HCT116 (cell line): Measurements from ENCODE around the gene PILRA. TPM values are rescaled to one million over a fixed set of nuclear protein-coding genes. Genes with fewer than 3 reads are reported as not detected.

Experiments used
- ATAC-seq: fragments of 200-7000 bp; cut with Tn5 transposase; 2 replicates; pipeline ENCODE4 v1.9.1; 2020; ENCODE audit warnings: mild to moderate bottlenecking, moderate library complexity
- BruUV-seq: library from RNA; stranded (reverse); fragments of 400-500 nt; replicated peaks from 2 replicates; lab custom pipeline; 2021; lab: Mats Ljungman, UMichigan
- CTCF ChIA-PET: fragments of 300-600 bp; sonication (Branson Sonifier 250); formaldehyde crosslinking; loops from one replicate; lab custom pipeline; 2021; ENCODE audit warnings: antibody characterized with exemption; lab: Charles Lee
- POLR2A ChIA-PET: fragments of 300-600, 350-600 bp; sonication (Branson Sonifier 250); formaldehyde crosslinking; loops from one replicate; lab custom pipeline; 2021; ENCODE audit warnings: antibody characterized with exemption; lab: Charles Lee
- RAD21 ChIA-PET, 2 experiments: fragments of 300-600 bp; sonication (Branson Sonifier 250); formaldehyde crosslinking; loops; one replicate each; lab custom pipeline; 2023; ENCODE audit warnings: low total read pairs in 2 of 2; ENCODE audit not compliant: uncharacterized antibody in 2 of 2, unreplicated experiment in 2 of 2, low non-redundant PET in 1 of 2; lab: Charles Lee
- DNase-seq: peaks from one replicate; pipeline ENCODE4 v3.0.0-alpha.2; 2010; ENCODE audit warnings: low read depth, low spot score
- H2AFZ ChIP-seq: fragments of 200-600 bp; shearing (Covaris generic), sonication (generic); 2 replicates; pipeline ENCODE4 v1.6.1; 2017; ENCODE audit warnings: low read depth, mixed run types, mixed read lengths, antibody characterized with exemption, low read length; ENCODE audit not compliant: poor library complexity, severe bottlenecking
- H3K27ac ChIP-seq: 2 replicates; pipeline ENCODE4 v1.5.1; 2012; ENCODE audit warnings: low read depth, low read length
- H3K27me3 ChIP-seq: fragments of 200-600 bp; sonication (generic); 2 replicates; pipeline ENCODE4 v1.6.1; 2016; ENCODE audit warnings: mixed run types, low read length, mixed read lengths; ENCODE audit not compliant: insufficient read depth
- H3K36me3 ChIP-seq, 2 experiments: fragments of 200-500 bp in 1 of 2; fragments of 200-600 bp in 1 of 2; sonication (Bioruptor generic) in 1 of 2; sonication (generic) in 1 of 2; 2 replicates each; pipeline versions ENCODE4 v1.5.1 to v1.6.1; 2014 to 2016; ENCODE audit warnings: low read length in 2 of 2, inconsistent platforms in 1 of 2, mixed read lengths in 1 of 2, mixed run types in 1 of 2; ENCODE audit not compliant: insufficient read depth in 2 of 2, control insufficient read depth in 1 of 2
- H3K4me1 ChIP-seq, 2 experiments: fragments of 200-600 bp in 1 of 2; sonication (generic) in 1 of 2; 2 replicates each; pipeline versions ENCODE4 v1.5.1 to v1.6.1; 2012 to 2017; ENCODE audit warnings: low read length in 2 of 2, inconsistent platforms in 1 of 2, mild to moderate bottlenecking in 1 of 2, mixed read lengths in 1 of 2, mixed run types in 1 of 2, moderate library complexity in 1 of 2; ENCODE audit not compliant: insufficient read depth in 2 of 2, control insufficient read depth in 1 of 2
- H3K4me2 ChIP-seq: fragments of 200-600 bp; sonication (generic); 2 replicates; pipeline ENCODE4 v1.6.1; 2017; ENCODE audit warnings: mixed run types, low read length, mixed read lengths
- H3K4me3 ChIP-seq, 2 experiments: fragments of 200-600 bp in 1 of 2; sonication (generic) in 1 of 2; replicated peaks in 1 of 2; 2 replicates each; pipeline ENCODE4 v1.5.1; 2011 to 2016; ENCODE audit warnings: low read length in 2 of 2, control low read depth in 1 of 2, low read depth in 1 of 2, mild to moderate bottlenecking in 1 of 2, mixed read lengths in 1 of 2, mixed run types in 1 of 2
- H3K79me2 ChIP-seq: fragments of 200-600 bp; sonication (generic); 2 replicates; pipeline ENCODE4 v1.6.1; 2017; ENCODE audit warnings: mild to moderate bottlenecking, mixed run types, low read length, moderate library complexity, mixed read lengths; ENCODE audit not compliant: insufficient read depth
- H3K9ac ChIP-seq: fragments of 200-600 bp; sonication (generic); 2 replicates; pipeline ENCODE4 v1.6.1; 2016; ENCODE audit warnings: low read length, mixed read lengths
- H3K9me2 ChIP-seq: fragments of 200-600 bp; sonication (generic), shearing (Covaris generic); 2 replicates; pipeline ENCODE4 v1.6.1; 2017; ENCODE audit warnings: mixed run types, mild to moderate bottlenecking, moderate library complexity; ENCODE audit not compliant: insufficient read depth
- H3K9me3 ChIP-seq, 2 experiments: fragments of 200-500 bp in 1 of 2; fragments of 200-600 bp in 1 of 2; sonication (Bioruptor generic) in 1 of 2; sonication (generic) in 1 of 2; 2 replicates each; pipeline ENCODE4 v1.6.1; 2014 to 2017; ENCODE audit warnings: low read length in 2 of 2, mixed read lengths in 2 of 2, inconsistent platforms in 1 of 2, low read depth in 1 of 2, mild to moderate bottlenecking in 1 of 2, mixed run types in 1 of 2, moderate library complexity in 1 of 2; ENCODE audit not compliant: control insufficient read depth in 1 of 2, insufficient read depth in 1 of 2
- H4K20me1 ChIP-seq: fragments of 200-600 bp; sonication (generic), shearing (Covaris generic); 2 replicates; pipeline ENCODE4 v1.6.1; 2017; ENCODE audit warnings: mixed run types, mild to moderate bottlenecking, moderate library complexity; ENCODE audit not compliant: insufficient read depth
- CBX3 ChIP-seq: IDR thresholded peaks from 2 replicates; pipeline ENCODE4 v1.6.1; 2012; ENCODE audit warnings: low read depth
- ELF1 ChIP-seq: IDR thresholded peaks from 2 replicates; pipeline ENCODE4 v1.6.1; 2012; ENCODE audit warnings: low read depth, borderline replicate concordance
- EZH2 ChIP-seq: fragments of 200-600 bp; sonication (generic); IDR thresholded peaks from 2 replicates; pipeline ENCODE4 v1.6.1; 2017; ENCODE audit warnings: antibody characterized with exemption, mixed run types
- EZH2phosphoT487 ChIP-seq: fragments of 200-600 bp; IDR thresholded peaks from 2 replicates; pipeline ENCODE4 v1.6.1; 2018; ENCODE audit warnings: antibody characterized with exemption, borderline replicate concordance
- FOSL1 ChIP-seq: IDR thresholded peaks from 2 replicates; pipeline ENCODE4 v1.6.1; 2012; ENCODE audit warnings: low read depth
- JUND ChIP-seq: IDR thresholded peaks from 2 replicates; pipeline ENCODE4 v1.6.1; 2012
- MAX ChIP-seq: IDR thresholded peaks from 2 replicates; pipeline ENCODE4 v1.6.1; 2012
- POLR2AphosphoS5 ChIP-seq: IDR thresholded peaks from 2 replicates; pipeline ENCODE4 v1.6.1; 2011; ENCODE audit warnings: mild to moderate bottlenecking, low read depth, low read length, moderate library complexity
- RAD21 ChIP-seq: IDR thresholded peaks from 2 replicates; pipeline ENCODE4 v1.6.1; 2012; ENCODE audit warnings: low read depth, mild to moderate bottlenecking
- REST ChIP-seq: IDR thresholded peaks from 2 replicates; pipeline ENCODE4 v1.6.1; 2012; ENCODE audit warnings: low read depth
- SRF ChIP-seq: IDR thresholded peaks from 2 replicates; pipeline ENCODE4 v1.6.1; 2012; ENCODE audit warnings: low read depth
- YY1 ChIP-seq: IDR thresholded peaks from 2 replicates; pipeline ENCODE4 v1.6.1; 2011; ENCODE audit warnings: low read length, low read depth, moderate library complexity, mild to moderate bottlenecking; ENCODE audit not compliant: insufficient replicate concordance; ENCODE audit errors: extremely low read depth
- ZNF274 ChIP-seq: fragments of 200-500 bp; sonication (Bioruptor generic); IDR thresholded peaks from 2 replicates; pipeline ENCODE4 v1.6.1; 2014; ENCODE audit warnings: mild to moderate bottlenecking, low read depth, low read length, inconsistent platforms
- intact Hi-C: fragments of 100-400 bp; cut with micrococcal nuclease; formaldehyde crosslinking; loops from 2 replicates; pipeline ENCODE4 v1.10.0; 2022
- total RNA-seq: library from RNA; stranded (reverse); gene quantifications from one replicate; pipeline ENCODE4 v1.2.1, GENCODE V29; 2021; ENCODE audit not compliant: unreplicated experiment

Gene PILRA
- total RNA-seq, 1 experiment from 2014 or later, result 1.8 TPM

GRCh38 chr7:100413889-100414288, 40.6 kb downstream of the PILRA start:
- DNase-seq, result no peak
- ChIA-PET POLR2A (no interaction called here), RAD21 (no interaction called here), CTCF (no interaction called here)
- Histone ChIP-seq H3K36me3 (no peaks in the 10 kb centered on the region), H3K4me1 (no peaks in the 10 kb centered on the region), H3K27ac (no peak overlapping the region), H3K9ac (no peak overlapping the region), H4K20me1 (no peaks in the 10 kb centered on the region), H3K9me3 (no peaks in the 10 kb centered on the region), H3K27me3 (peaks cover 4% of the 10 kb centered on the region; the same call in 1 of the 2 replicates), H3K4me3 (no peak overlapping the region), H3K79me2 (no peaks in the 10 kb centered on the region), H2AFZ (no peak overlapping the region), H3K9me2 (no peaks in the 10 kb centered on the region), H3K4me2 (no peak overlapping the region)
- no TSS peak for BruUV-seq
- TF ChIP-seq EZH2 (no peak), FOSL1 (no peak), ZNF274 (no peak), EZH2phosphoT487 (no peak), ELF1 (no peak), SRF (no peak), MAX (no peak), RAD21 (no peak), JUND (no peak), POLR2AphosphoS5 (no peak), CBX3 (no peak), YY1 (no peak), REST (no peak)
- no peak for ATAC-seq
- intact Hi-C loops, result no loop called here
